ENCODE data around the gene POU2AF2.

The POU2AF2 gene

GRCh38 chr11:111331711-111332479 is 86.4 kb downstream of the POU2AF2 start:
- TF ChIP-seq, protein P1, sequence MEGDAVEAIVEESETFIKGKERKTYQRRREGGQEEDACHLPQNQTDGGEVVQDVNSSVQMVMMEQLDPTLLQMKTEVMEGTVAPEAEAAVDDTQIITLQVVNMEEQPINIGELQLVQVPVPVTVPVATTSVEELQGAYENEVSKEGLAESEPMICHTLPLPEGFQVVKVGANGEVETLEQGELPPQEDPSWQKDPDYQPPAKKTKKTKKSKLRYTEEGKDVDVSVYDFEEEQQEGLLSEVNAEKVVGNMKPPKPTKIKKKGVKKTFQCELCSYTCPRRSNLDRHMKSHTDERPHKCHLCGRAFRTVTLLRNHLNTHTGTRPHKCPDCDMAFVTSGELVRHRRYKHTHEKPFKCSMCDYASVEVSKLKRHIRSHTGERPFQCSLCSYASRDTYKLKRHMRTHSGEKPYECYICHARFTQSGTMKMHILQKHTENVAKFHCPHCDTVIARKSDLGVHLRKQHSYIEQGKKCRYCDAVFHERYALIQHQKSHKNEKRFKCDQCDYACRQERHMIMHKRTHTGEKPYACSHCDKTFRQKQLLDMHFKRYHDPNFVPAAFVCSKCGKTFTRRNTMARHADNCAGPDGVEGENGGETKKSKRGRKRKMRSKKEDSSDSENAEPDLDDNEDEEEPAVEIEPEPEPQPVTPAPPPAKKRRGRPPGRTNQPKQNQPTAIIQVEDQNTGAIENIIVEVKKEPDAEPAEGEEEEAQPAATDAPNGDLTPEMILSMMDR (IDR thresholded peaks at IDR 0.05; ENCODE audit: control extremely low read depth, extremely low read depth, low read depth, missing control alignments) = no peak
- ChIA-PET POLR2A (interaction anchor here (1.2 kb wide), 1 partner anchor 11 kb away, joined by 3 read pairs; no protein-coding TSS in a partner anchor), CTCF (interaction anchor here (1.2 to 3.5 kb wide), 5 partner anchors 11 to 102 kb away, joined by 3 to 20 read pairs (median 4); no protein-coding TSS in a partner anchor)
- no peak for DNase-seq (ENCODE audit: extremely low spot score)

DNA sequence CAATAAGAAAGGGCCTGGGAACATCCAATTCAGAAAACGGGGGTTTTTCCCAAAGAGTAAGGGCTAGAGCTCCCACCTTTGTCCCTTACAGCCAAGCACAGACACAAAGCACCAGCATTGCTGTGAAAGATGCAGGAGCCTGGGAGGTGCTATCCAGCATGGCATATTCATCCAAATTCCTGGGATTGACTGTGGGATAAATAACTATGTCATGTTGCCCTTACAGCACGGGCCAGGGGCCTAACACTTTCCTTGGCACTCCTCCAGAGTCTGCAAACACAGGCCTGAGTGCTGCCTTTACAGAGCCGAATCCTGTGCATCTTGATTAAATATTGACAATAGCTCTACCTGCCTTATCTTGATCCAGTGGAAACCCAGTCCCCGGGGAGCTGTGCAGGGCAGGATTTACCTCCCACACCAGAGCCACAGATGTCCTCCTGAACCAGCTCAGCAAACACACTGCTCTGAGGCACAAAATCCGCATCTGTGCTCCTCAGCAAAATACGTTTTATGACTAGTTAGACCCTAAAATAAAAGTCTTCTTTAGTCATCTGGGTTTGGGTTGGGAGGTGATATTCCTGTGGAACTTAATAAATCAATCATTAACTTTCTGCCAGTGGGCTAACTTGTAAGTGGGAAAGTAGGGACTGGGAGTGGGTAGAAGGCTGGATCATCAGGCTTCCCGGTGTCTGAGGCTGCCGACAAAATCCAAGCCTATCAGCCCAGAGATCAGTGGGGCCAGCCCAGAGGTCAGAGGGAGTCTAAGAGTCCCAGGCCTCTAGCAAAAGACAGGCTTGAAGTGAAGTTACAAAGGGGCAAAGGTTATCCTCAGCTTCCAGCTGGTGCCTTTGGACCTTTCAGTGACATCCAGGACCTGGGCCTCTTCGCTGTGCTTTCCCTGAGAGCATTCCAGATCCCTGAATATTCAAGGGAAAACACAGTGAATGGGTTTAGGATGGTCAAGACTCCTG is 89.3 kb downstream of the POU2AF2 start:
- TF ChIP-seq, protein P1 (IDR thresholded peaks at IDR 0.05; ENCODE audit: control extremely low read depth, extremely low read depth, low read depth, missing control alignments) = no peak
- CTCF ChIA-PET = interaction anchor here (0.9 to 3.5 kb wide), 4 partner anchors 11 to 94 kb away, joined by 3 to 20 read pairs (median 4); no protein-coding TSS in a partner anchor
- no peak for DNase-seq (ENCODE audit: extremely low spot score)
- POLR2A ChIA-PET = no interaction called here

GRCh38 chr11:111335549-111335948 is 90.0 kb downstream of the POU2AF2 start:
- CTCF ChIA-PET = interaction anchor here (2.4 kb wide), 1 partner anchor 9 kb away, joined by 10 read pairs; no protein-coding TSS in a partner anchor
- TF ChIP-seq, protein P1 (IDR thresholded peaks at IDR 0.05; ENCODE audit: control extremely low read depth, extremely low read depth, low read depth, missing control alignments) = no peak
- POLR2A ChIA-PET = no interaction called here
- DNase-seq (ENCODE audit: extremely low spot score) = no peak

All from GM10248 (cell line).